ENCODE data around the gene MKNK1.

MKNK1 gene

DNA sequence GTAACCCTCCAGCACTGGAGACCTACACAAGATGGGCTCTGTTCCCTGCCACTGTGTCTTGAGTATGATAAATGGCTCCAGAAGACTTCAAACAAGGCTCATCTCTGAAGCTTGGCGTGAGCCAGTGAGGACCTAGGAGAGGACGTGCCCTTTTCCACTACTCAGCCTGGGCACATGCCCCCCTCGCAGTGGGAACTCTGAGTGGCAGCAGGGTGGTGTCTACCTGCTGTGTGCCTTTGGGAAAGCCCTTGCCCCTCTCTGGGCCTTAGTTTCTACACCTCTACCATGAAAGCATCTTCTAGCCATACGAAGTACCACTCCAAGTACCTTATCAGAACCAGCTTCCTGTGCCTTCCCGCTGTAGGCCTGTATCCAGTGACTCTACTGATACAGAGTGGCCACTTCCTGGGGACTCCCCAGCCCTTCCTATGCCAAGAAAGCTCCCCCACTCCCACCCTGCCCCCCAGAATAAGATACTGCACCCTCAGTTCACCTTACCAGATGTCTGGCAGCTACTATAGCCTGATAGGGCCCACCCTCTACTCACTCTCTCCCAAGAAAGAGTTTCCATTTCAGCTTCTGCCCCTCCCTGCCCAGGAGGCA, 15.7 kb upstream of the MKNK1 start:
- TF ChIP-seq, protein P1, sequence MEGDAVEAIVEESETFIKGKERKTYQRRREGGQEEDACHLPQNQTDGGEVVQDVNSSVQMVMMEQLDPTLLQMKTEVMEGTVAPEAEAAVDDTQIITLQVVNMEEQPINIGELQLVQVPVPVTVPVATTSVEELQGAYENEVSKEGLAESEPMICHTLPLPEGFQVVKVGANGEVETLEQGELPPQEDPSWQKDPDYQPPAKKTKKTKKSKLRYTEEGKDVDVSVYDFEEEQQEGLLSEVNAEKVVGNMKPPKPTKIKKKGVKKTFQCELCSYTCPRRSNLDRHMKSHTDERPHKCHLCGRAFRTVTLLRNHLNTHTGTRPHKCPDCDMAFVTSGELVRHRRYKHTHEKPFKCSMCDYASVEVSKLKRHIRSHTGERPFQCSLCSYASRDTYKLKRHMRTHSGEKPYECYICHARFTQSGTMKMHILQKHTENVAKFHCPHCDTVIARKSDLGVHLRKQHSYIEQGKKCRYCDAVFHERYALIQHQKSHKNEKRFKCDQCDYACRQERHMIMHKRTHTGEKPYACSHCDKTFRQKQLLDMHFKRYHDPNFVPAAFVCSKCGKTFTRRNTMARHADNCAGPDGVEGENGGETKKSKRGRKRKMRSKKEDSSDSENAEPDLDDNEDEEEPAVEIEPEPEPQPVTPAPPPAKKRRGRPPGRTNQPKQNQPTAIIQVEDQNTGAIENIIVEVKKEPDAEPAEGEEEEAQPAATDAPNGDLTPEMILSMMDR (IDR thresholded peaks at IDR 0.05; ENCODE audit: control insufficient read depth, extremely low read depth, insufficient read depth) = no peak
- H3K4me3 ChIP-seq (ENCODE audit: low read depth, low read length) = no peak overlapping the region
- DNase-seq (ENCODE audit: low read depth) = no peak

DNA sequence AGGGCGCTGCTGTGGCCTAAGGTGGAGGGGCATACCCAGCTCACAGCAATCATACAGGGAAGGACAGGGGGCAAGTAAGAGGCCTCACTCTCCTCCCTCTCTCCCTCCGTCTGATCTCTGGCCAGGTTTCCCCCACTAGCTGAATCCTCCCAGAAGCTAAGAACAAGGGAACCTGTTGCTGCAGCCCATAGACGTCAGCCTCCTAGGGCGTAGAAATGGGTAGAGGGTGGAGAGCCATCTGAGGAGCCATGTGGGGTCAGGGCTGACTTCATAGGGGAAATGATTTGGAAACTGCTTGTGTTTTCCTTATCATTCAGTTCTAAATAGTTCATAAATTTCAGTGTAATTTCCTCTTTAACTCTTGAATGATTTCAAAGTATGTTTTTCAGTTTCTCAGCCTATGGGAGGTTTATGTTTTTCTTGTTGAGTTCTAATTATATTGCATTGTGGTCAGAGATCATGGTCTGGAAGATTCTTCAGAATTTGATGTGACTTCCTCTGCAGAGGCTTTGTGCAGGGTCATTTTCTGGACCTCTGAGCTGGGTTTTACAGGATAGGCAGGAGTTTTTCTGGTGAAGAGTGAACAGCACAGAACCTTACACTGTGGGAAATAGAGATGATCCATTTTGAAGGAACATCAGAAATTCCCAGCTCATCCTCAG, 14.8 kb upstream of the MKNK1 start:
- H3K4me3 ChIP-seq (ENCODE audit: low read depth, low read length) = no peak overlapping the region
- TF ChIP-seq, protein P1 (IDR thresholded peaks at IDR 0.05; ENCODE audit: control insufficient read depth, extremely low read depth, insufficient read depth) = no peak
- no peak for DNase-seq (ENCODE audit: low read depth)

DNA sequence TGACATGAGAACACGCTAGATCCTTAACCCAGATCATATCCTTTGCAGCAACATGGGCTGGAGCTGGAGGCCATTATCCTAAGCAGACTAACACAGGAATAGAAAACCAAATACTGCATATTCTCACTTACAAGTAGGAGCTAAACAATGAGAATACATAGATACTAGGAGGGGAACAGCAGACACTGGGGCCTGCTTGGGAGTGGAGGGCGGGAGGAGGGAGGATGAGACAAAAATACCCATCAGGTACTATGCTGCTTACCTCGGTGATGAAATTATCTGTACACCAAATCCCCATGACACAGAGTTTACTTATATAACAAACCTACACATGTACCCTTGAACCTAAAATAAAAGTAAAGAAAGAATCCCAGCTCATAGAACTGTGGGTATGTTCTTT, 13.8 kb upstream of the MKNK1 start:
- DNase-seq (ENCODE audit: low read depth) = no peak
- TF ChIP-seq, protein P1 (IDR thresholded peaks at IDR 0.05; ENCODE audit: control insufficient read depth, extremely low read depth, insufficient read depth) = no peak
- no peak overlapping the region for H3K4me3 ChIP-seq (ENCODE audit: low read depth, low read length)

DNA sequence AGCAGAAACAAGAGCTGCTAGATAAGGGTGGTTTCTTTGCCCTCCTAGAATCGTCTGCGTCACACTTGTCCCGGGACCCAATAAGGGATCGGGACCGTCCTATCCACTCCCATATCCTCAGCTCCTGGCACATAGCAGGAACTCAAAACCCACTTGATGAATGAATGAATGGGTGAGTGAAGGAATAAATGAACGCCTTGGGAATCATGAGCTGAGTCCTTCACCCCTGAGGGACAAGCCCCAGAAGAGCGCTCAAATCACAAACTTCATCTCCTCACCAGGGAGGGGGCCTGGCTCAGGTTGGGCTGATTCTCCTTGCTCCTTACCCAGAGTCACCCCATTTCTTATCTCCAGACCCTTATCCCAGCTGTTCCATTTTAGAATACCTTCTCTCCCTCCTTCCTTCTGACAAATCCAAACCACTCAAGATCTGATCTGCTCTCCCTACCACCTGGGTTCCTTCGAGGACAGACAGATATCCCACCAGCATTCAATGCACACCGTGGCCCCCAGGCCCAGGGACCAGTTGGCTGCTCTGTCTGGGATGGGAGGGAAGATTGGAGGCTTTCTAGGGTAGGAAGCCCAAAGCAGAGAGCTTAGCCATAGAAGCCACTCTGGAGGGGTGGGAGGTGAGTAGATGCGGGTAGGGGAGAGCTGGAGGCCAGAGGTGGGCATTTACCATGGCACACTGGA, 13.2 kb upstream of the MKNK1 start:
- no peak for DNase-seq (ENCODE audit: low read depth)
- H3K4me3 ChIP-seq (ENCODE audit: low read depth, low read length) = peak overlapping the region; percentile 63
- TF ChIP-seq, protein P1 (IDR thresholded peaks at IDR 0.05; ENCODE audit: control insufficient read depth, extremely low read depth, insufficient read depth) = no peak

DNA sequence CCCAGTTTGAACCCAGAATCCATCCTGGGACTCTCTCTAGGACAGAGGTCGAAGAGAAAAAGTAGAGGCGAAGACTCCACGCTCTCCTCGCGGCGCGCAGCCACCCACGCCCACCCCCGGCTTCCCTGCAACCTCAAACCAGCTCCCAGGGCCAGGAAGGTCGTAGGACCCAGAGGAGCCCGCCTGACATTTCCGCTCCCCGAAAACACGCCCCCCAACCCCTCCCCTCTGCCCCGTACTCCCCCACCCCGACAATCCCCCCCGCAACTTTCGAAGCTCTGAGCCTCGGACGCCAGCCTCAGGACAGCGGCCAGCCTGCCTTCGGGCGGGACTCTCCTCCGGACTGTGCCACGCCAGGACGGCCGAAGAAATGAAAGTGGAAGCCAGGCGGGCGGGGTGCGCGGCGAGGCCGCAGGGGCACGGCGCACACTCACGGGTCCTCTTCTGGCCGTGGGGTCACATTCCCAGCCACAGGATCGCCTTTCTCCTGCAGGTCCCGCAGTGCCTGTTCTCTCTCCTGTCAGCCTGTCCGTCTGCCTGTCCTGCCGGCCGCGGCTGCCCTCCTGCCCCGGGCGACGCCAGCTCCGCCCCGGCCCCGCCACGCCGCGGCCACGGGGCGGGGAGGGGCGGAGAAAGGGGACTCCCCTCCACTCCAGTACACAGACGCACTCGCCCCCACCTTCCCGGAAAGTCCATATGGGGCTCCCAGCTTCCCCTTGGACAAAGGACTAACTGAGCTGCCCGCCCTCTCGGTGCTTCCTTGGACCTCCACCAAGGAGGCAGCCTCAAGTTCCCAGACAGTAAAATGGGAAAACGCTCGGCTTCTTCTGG, 12.4 kb upstream of the MKNK1 start, which contains the start of gene MOB3C:
Gene MOB3C, minus strand, starts transcription at position 535 of the 831 bp plus-strand sequence. CDS start 3,490 bp downstream, outside the sequence.
- peak within 1 kb of the TSS; percentile 63 for H3K4me3 ChIP-seq (ENCODE audit: low read depth, low read length)
- DNase-seq (ENCODE audit: low read depth) = peak; percentile 68
- TF ChIP-seq, protein P1 (IDR thresholded peaks at IDR 0.05; ENCODE audit: control insufficient read depth, extremely low read depth, insufficient read depth) = no peak

DNA sequence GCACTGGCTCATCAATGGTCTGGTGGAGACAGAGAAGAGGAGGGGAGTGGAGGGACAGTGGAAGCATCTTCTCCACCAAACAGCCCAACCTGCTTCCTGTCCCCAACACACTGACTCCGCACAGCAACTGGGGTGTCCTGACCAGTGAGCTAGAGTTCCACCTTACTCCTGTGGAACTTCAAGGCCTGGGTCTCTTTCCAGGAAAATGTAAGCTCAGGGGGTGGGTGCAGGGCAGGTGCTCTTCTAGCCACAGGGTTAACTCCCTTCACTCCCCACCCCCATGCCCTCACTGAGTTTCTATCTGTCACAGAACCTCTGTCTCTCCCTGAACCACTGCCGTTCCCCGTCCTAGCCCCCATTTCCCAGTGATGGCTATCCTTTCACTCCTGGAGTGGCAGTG, 11.7 kb upstream of the MKNK1 start:
- no peak for DNase-seq (ENCODE audit: low read depth)
- TF ChIP-seq, protein P1 (IDR thresholded peaks at IDR 0.05; ENCODE audit: control insufficient read depth, extremely low read depth, insufficient read depth) = no peak
- H3K4me3 ChIP-seq (ENCODE audit: low read depth, low read length) = peak overlapping the region; percentile 63

Data from LNCaP clone FGC (cell line).